Right lobe of liver (tissue), 6 donors: ENCODE results near the gene FAM219B. TPM values are rescaled to one million over a fixed set of nuclear protein-coding genes. Genes with fewer than 3 reads are reported as not detected.
"Not testable (repeated sequence)": the region's sequence is repeated elsewhere in the genome, so short reads cannot be mapped to it uniquely, and the experiment has no call there.

Source experiments
- ATAC-seq, 4 donors: fragments of 200-7000 bp; cut with Tn5 transposase; one replicate each; pipeline ENCODE4 v1.9.1; 2020; ENCODE audit warnings: mild to moderate bottlenecking in 4 of 4, moderate library complexity in 4 of 4
- DNase-seq, 3 donors: peaks; one replicate each; pipeline ENCODE4 v3.0.0-alpha.2; 2020
- H3K27ac ChIP-seq, 3 donors: fragments of 200-600 bp; one replicate each; pipeline ENCODE4 v1.8.0; 2022
- H3K27me3 ChIP-seq, 2 donors: fragments of 200-600 bp; one replicate each; pipeline ENCODE4 v1.8.0; 2022
- H3K36me3 ChIP-seq, 4 donors: fragments of 200-600 bp; sonication (generic) in 1 of 4; one replicate each; pipeline versions ENCODE4 v1.5.1 to v1.8.0; 2017 to 2022; ENCODE audit warnings: control low read depth in 1 of 4
- H3K4me1 ChIP-seq, 4 donors: fragments of 200-600 bp; sonication (generic) in 1 of 4; one replicate each; pipeline versions ENCODE4 v1.5.1 to v1.8.0; 2017 to 2022; ENCODE audit warnings: control low read depth in 1 of 4
- H3K4me3 ChIP-seq, 3 donors: fragments of 200-600 bp; one replicate each; pipeline ENCODE4 v1.8.0; 2022
- H3K9me3 ChIP-seq, 4 donors: fragments of 200-600 bp; sonication (generic) in 1 of 4; one replicate each; pipeline versions ENCODE4 v1.5.1 to v1.8.0; 2017 to 2022; ENCODE audit warnings: control low read depth in 1 of 4
- POLR2A ChIP-seq: fragments of 450-650 bp; IDR thresholded peaks from one replicate; pipeline ENCODE4 v1.6.1; 2017; ENCODE audit warnings: antibody characterized with exemption, mild to moderate bottlenecking
- WGBS: methylation state at CpG from one replicate; pipeline ENCODE4 v1.1.6; 2018; ENCODE audit warnings: low coverage, low lambda C conversion rate; ENCODE audit not compliant: insufficient coverage; ENCODE audit errors: missing lambda C conversion rate; 5-methylcytosine and 5-hydroxymethylcytosine counted together
- intact Hi-C, 2 donors: fragments of 100-400 bp; cut with DNase I; formaldehyde crosslinking; loops; one replicate each; pipeline versions ENCODE4 v1.11.2 to v1.14.1; 2022
- total RNA-seq, 6 experiments: library from RNA; depleted of rRNA in 2 of 6; stranded (reverse); fragments of >200 nt in 2 of 6; fragmentation: NEBNext Ultra II Directional in 3 of 6; extraction: Animal tissue kit (Norgen Biotek cat#: 25700) in 3 of 6; gene quantifications; one replicate each; pipeline versions ENCODE4 v1.1.0 to v1.2.4, GENCODE V29; 2016 to 2023
- TF ChIP-seq, protein P1 (sequence below), 4 donors: fragments of 200-600 bp in 3 of 4; fragments of 450-650 bp in 1 of 4; IDR thresholded peaks; one replicate each; pipeline versions ENCODE4 v1.5.1 to v1.8.0; 2016 to 2022; ENCODE audit warnings: antibody characterized with exemption in 4 of 4, mild to moderate bottlenecking in 2 of 4
- donor health status: DM: no; HTN: yes; CAD: no.
- donor health status: DM: no; HTN: no; CAD: no.
- donor health status: DM: no; HTN: no; CAD: no.
- donor health status: DM: no; HTN: yes; CAD: no.
- donor health status: DM: no; HTN: yes; CAD: no.

The FAM219B gene
- total RNA-seq, 6 experiments from 2014 or later: 11.1 to 14.7 (median 13.3) TPM

- H3K4me1 ChIP-seq: peaks cover 0 to 29% (median 8%) of the 10 kb centered on the region in 4 donors
- H3K9me3 ChIP-seq: no peaks in the 10 kb centered on the region
- peak within 1 kb of the TSS; percentile 94 to 99 (median 97) for H3K4me3 ChIP-seq
- H3K36me3 ChIP-seq: no peaks in the 10 kb centered on the region
- intact Hi-C loops: no loop called here
- peak; percentile 85 to 94 (median 90) for ATAC-seq
- H3K27me3 ChIP-seq: no peaks in the 10 kb centered on the region
- 2% methylated on average over 9 of the region's 47 CpGs for WGBS
- DNase-seq: peak; percentile 88 to 90 (median 89)
- peak within 1 kb of the TSS; percentile 50 to 90 (median 74) for H3K27ac ChIP-seq
- TF ChIP-seq, protein P1, sequence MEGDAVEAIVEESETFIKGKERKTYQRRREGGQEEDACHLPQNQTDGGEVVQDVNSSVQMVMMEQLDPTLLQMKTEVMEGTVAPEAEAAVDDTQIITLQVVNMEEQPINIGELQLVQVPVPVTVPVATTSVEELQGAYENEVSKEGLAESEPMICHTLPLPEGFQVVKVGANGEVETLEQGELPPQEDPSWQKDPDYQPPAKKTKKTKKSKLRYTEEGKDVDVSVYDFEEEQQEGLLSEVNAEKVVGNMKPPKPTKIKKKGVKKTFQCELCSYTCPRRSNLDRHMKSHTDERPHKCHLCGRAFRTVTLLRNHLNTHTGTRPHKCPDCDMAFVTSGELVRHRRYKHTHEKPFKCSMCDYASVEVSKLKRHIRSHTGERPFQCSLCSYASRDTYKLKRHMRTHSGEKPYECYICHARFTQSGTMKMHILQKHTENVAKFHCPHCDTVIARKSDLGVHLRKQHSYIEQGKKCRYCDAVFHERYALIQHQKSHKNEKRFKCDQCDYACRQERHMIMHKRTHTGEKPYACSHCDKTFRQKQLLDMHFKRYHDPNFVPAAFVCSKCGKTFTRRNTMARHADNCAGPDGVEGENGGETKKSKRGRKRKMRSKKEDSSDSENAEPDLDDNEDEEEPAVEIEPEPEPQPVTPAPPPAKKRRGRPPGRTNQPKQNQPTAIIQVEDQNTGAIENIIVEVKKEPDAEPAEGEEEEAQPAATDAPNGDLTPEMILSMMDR (IDR thresholded peaks at IDR 0.05): peak in 1 of 4 donors; percentile 14
- peak; percentile 50 for TF ChIP-seq POLR2A
These were observed 16.6 kb downstream of the FAM219B start, which contains the start of gene MPI for GRCh38 chr15:74889883-74890664. Gene MPI (plus strand): TSS chr15:74890042. CDS start chr15:74890074, 32 bp downstream.

DNA sequence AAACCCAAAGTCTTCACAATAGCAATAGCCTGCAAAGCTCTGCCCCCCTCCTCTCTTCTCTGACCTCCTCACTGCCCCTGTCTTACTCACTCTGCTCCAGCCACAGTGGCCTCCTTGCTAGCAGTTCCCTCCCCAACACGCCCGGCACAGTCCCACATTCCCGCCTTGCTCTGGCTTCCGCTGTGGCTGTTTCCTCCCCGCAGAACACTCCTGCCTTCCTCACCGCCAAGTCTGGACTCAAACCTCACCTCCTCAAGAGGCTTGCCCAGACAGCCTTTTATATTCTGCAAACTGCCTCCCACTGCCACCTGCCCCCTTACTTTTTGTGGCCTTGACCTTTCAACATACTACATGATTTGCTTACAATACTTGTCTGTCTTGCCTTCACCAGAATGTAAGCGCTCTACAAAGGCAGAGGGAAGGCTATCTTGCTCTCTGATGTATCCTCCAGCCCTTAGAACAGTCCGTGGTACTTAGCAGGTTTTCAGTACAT is 17.2 kb downstream of the FAM219B start:
- Histone ChIP-seq H3K4me3 (peak overlapping the region; percentile 94 to 99 (median 97)), H3K27me3 (no peaks in the 10 kb centered on the region), H3K36me3 (no peaks in the 10 kb centered on the region), H3K4me1 (peaks cover 0 to 29% (median 8%) of the 10 kb centered on the region in 4 donors), H3K9me3 (no peaks in the 10 kb centered on the region), H3K27ac (peak overlapping the region; percentile 50 to 90 (median 74))
- intact Hi-C loops: no loop called here
- TF ChIP-seq POLR2A: no peak
- TF ChIP-seq, protein P1 (IDR thresholded peaks at IDR 0.05): no peak
- peak in 3 of 4 donors; percentile 6 to 28 (median 16) for ATAC-seq
- peak in 1 of 3 donors; percentile 49 for DNase-seq
- WGBS: 42% methylated on average over 8 of the region's 8 CpGs

GRCh38 chr15:74888716-74889115 is 17.9 kb downstream of the FAM219B start:
- Histone ChIP-seq H3K4me1 (peaks cover 0 to 29% (median 8%) of the 10 kb centered on the region in 4 donors), H3K9me3 (no peaks in the 10 kb centered on the region)
- no peak for ATAC-seq

DNA sequence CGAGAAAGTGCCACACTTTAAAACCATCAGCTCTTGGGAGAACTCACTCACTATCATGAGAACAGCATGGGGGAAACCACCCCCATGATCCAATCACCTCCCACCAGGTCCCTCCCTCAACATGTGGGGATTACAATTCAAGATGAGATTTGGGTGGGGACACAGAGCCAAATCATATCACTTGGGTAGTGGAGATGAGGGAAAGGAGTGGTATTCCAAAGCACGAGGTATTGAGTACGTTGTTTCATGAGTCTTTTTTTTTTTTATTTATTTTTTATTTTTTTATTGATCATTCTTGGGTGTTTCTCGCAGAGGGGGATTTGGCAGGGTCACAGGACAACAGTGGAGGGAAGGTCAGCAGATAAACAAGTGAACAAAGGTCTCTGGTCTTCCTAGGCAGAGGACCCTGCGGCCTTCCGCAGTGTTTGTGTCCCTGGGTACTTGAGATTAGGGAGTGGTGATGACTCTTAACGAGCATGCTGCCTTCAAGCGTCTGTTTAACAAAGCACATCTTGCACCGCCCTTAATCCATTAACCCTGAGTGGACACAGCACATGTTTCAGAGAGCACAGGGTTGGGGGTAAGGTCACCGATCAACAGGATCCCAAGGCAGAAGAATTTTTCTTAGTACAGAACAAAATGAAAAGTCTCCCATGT is 19.0 kb downstream of the FAM219B start:
- ATAC-seq, H3K4me3 ChIP-seq, H3K27me3 ChIP-seq, DNase-seq, H3K27ac ChIP-seq, intact Hi-C loops, H3K36me3 ChIP-seq, H3K9me3 ChIP-seq: not testable (repeated sequence)
- peaks cover 0 to 23% (median 8%) of the 10 kb centered on the region in 4 donors for H3K4me1 ChIP-seq
- WGBS: 72% methylated on average over 4 of the region's 10 CpGs

More at GRCh38 chr15:74888716-74889115, 17.9 kb downstream of the FAM219B start:
- no peaks in the 10 kb centered on the region for H3K27me3 ChIP-seq
- WGBS: 83% methylated on average over 1 of the region's 4 CpGs
- no peak for DNase-seq
- no peak overlapping the region for H3K27ac ChIP-seq
- H3K4me3 ChIP-seq: no peak overlapping the region
- TF ChIP-seq, protein P1 (IDR thresholded peaks at IDR 0.05): no peak
- TF ChIP-seq POLR2A: no peak
- H3K36me3 ChIP-seq: no peaks in the 10 kb centered on the region
- intact Hi-C loops: no loop called here
